NCI-H345 treated with DMSO at 0.1 percent for 48 hours (cell line): ENCODE results near the gene SUPT4H1.

ENCODE experiments used
- DNase-seq: peaks from one replicate; lab custom pipeline; 2025; ENCODE audit not compliant: unreplicated experiment; lab: John Stamatoyannopoulos, UW

The SUPT4H1 gene

DNA sequence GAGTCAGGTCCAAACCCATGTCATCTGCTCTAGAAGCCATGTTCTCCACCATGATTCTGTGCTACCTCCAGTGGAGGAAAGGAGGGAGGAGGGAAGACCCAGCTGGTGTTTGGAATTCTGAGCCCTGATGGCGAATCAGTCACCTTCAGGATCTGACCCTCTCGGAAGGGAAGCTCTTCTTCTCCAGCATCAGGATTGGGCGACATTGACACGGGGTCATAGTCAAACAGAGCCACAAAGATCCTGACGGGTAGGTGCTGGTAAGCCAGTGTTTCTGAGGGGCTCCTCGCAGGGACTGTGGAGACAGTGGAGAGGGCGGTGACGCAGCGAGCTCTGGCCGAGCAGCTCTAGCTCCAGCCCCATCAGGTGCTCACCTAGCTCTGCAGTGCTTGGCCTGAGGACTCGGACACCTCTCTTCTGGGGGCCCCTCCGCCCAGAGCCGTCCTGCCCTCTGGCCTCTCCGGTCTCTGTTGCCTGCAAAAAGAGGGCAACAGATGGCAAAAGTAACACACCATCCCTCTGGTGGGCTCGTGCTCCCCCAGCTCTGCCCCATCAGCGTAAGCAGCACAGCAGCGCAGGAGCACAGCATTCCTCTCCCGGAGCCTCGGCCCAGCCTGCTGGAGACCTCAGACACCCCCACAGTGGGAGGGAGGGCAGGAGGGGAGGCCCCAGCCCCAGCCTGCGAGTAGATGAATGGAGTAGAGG lies 44.4 kb downstream of the SUPT4H1 start:
- DNase-seq, result no peak

DNA sequence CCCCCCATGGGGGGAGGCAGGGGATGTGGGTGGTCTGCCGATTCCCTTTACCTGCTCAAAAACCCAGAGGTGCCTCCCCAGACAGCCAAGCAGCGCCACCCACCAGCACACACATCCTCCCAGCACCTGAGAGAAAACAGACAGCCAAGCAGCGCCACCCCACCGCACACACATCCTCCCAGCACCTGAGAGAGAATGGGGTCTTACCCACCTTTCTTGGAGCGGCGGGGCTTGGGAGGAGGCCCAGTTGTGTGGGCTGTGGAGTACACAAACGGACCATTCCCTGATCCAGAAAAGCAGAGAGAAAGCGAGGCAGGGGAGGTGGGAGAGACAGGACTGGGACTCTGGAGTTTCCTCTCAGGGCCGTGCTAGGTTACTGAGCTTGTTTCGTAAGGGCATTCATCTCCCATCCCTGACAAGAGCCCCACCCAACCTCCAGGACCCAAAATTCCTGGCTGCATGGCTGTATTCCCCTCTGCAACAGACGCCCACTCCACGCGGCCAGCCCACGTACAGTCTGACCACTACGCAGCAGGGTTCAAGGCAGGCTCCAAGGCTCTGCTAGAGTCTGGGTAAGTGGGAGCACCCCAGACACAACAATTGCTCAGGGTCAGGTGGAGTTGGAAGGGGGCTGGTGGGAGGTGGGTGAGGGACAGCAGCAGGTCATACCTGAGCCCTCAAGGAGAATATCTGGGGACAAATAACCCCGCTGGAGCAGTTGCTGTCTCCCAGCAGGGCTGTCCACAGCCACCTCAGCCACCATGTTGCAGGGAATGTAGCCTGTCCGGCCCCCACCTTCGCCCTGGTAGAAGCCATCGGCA lies 45.7 kb downstream of the SUPT4H1 start:
- no peak for DNase-seq

GRCh38 chr17:58305626-58306025 lies 46.4 kb downstream of the SUPT4H1 start:
- DNase-seq, result no peak

- no peak for DNase-seq
Observed at GRCh38 chr17:58304750-58305486, 47.1 kb downstream of the SUPT4H1 start.

GRCh38 chr17:58303971-58304749 lies 47.8 kb downstream of the SUPT4H1 start:
- no peak for DNase-seq

DNA sequence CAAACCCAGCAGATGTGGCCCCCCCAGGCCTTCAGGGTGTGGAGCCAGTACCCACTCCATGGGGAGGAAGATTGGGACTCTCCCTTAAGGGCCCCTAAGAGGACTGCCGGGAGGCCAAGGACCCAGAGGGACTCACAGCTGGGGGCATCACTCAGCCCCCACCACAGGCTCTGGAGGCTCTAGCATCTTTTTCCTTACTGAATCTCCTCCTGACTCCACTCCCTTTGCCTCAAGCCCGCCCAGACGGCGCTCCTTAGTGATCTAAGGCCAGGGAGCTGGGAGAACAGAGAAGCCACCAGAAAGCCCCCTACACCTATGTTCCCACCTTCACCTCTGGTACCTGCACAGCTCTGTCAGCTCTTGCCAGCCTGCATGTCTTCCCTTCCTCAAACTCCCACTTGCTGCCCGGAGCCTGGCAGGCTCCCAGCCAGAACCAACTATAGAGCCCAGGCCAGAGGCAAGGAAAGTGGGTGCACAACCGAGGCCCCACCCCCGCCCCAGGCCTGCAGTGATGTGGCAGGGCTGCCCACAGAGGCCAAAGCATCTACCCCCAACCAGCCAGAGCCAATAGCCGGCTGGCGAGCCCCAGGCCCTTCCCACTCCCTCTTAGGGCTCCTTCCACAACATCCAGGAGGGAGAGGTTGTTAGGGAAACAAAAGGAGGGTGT lies 48.9 kb downstream of the SUPT4H1 start:
- no peak for DNase-seq

GRCh38 chr17:58302171-58302918 lies 49.7 kb downstream of the SUPT4H1 start:
- DNase-seq, result no peak

DNA sequence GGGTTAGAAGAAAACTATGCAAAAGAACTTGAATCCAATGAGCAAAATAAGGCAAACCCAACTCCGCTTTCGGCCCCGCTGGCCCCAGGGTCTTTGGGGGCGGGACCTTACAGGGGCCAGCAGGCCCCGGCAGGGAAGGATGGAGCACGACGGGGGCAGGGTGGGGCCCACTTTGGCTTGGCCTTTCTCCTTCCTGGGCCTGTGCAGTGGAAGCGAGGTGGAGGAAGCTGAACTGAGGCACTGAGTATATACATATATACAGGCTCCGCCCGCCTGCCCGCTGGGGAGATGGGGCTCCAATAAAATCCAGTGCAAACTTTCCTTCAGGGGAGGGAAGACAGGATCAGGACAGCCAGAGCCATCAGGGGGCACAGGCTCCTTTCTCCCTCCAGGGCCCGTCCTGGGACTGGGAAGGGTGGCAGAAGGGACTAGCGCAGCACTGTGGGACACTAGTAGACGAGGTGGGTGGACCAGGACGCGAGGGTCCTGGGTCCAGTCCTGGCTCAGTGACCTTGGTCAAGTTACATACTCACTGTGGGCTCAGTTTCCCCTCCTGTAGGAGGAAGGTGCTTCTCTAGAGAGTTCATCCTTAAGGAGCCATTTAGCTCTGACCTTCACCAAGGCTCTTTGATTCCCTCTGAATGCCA lies 50.4 kb downstream of the SUPT4H1 start:
- no peak for DNase-seq

- DNase-seq, result no peak
Observed at GRCh38 chr17:58300336-58300735, 51.7 kb downstream of the SUPT4H1 start.
